H1 (cell line): ENCODE measurements around the gene GNB3. TPM values are rescaled to one million over a fixed set of nuclear protein-coding genes. Genes with fewer than 3 reads are reported as not detected.

Experiments used
- CTCF ChIA-PET: fragments of 300-600 bp; sonication (Branson Sonifier 250); formaldehyde crosslinking; loops from one replicate; lab custom pipeline; 2021; ENCODE audit not compliant: partially characterized antibody; lab: Charles Lee
- POLR2A ChIA-PET: fragments of 300-600 bp; sonication (Branson Sonifier 250); formaldehyde crosslinking; loops from one replicate; lab custom pipeline; 2021; ENCODE audit warnings: inconsistent platforms; ENCODE audit not compliant: partially characterized antibody; lab: Charles Lee
- DNase-seq, 2 experiments: peaks; one replicate each; pipeline versions ENCODE4 v3.0.0 to v3.0.0-alpha.2; 2010 to 2022; ENCODE audit warnings: low spot score in 2 of 2, low read depth in 1 of 2, mixed read lengths in 1 of 2
- FAIRE-seq: peaks from 2 replicates; lab custom pipeline; 2011; peaks lifted over from hg19 to GRCh38; lab: Jason Lieb, UNC
- H2AFZ ChIP-seq: 2 replicates; pipeline ENCODE4 v1.8.1; 2012; ENCODE audit warnings: low read length, inconsistent platforms
- H2AK5ac ChIP-seq: 2 replicates; pipeline ENCODE4 v1.6.1; 2013; ENCODE audit warnings: low read depth, low read length
- H2BK120ac ChIP-seq: replicated peaks from 2 replicates; pipeline ENCODE3; 2013; ENCODE audit warnings: low read depth, low read length, inconsistent platforms
- H2BK12ac ChIP-seq: 2 replicates; pipeline ENCODE4 v1.6.1; 2013; ENCODE audit warnings: low read depth, low read length
- H2BK15ac ChIP-seq: 2 replicates; pipeline ENCODE4 v1.6.1; 2013; ENCODE audit warnings: low read length
- H2BK20ac ChIP-seq: 2 replicates; pipeline ENCODE4 v1.6.1; 2013; ENCODE audit warnings: low read length
- H2BK5ac ChIP-seq: 2 replicates; pipeline ENCODE4 v1.6.1; 2013; ENCODE audit warnings: low read depth, low read length
- H3K14ac ChIP-seq: 2 replicates; pipeline ENCODE4 v1.6.1; 2013; ENCODE audit warnings: inconsistent platforms; ENCODE audit not compliant: insufficient read length
- H3K18ac ChIP-seq: 2 replicates; pipeline ENCODE4 v1.6.1; 2013; ENCODE audit warnings: low read length; ENCODE audit errors: extremely low read depth
- H3K23ac ChIP-seq: 2 replicates; pipeline ENCODE4 v1.6.1; 2013; ENCODE audit warnings: inconsistent platforms; ENCODE audit not compliant: insufficient read length
- H3K23me2 ChIP-seq: 2 replicates; pipeline ENCODE4 v1.6.1; 2013; ENCODE audit warnings: low read depth, low read length
- H3K27ac ChIP-seq: 2 replicates; pipeline ENCODE4 v1.6.1; 2011; ENCODE audit warnings: low read depth, low read length, inconsistent platforms
- H3K27me3 ChIP-seq, 4 experiments: replicated peaks in 1 of 4; 1 replicate in 1 of 4; 2 replicates in 3 of 4; pipeline versions ENCODE4 v1.6.1 to v1.8.1; 2011 to 2013; ENCODE audit warnings: low read length in 3 of 4, mild to moderate bottlenecking in 3 of 4, inconsistent platforms in 2 of 4, mixed read lengths in 2 of 4, moderate library complexity in 1 of 4; ENCODE audit not compliant: control insufficient read depth in 3 of 4, insufficient read depth in 3 of 4; ENCODE audit errors: extremely low read depth in 1 of 4
- H3K36me3 ChIP-seq, 4 experiments: 2 replicates each; pipeline versions ENCODE4 v1.6.1 to v1.8.1; 2011 to 2013; ENCODE audit warnings: mild to moderate bottlenecking in 4 of 4, low read length in 3 of 4, moderate library complexity in 2 of 4, control low read depth in 1 of 4, inconsistent platforms in 1 of 4; ENCODE audit not compliant: insufficient read depth in 4 of 4, control insufficient read depth in 2 of 4
- H3K4ac ChIP-seq: replicated peaks from 2 replicates; pipeline ENCODE3; 2013; ENCODE audit warnings: low read length, low read depth, mixed read lengths, inconsistent platforms; ENCODE audit not compliant: insufficient read length
- H3K4me1 ChIP-seq, 4 experiments: replicated peaks in 1 of 4; 1 replicate in 1 of 4; 2 replicates in 3 of 4; pipeline versions ENCODE4 v1.6.1 to v1.8.1; 2011 to 2013; ENCODE audit warnings: low read length in 3 of 4, inconsistent platforms in 2 of 4, mixed read lengths in 1 of 4; ENCODE audit not compliant: insufficient read depth in 4 of 4, control insufficient read depth in 3 of 4
- H3K4me2 ChIP-seq, 2 experiments: 2 replicates each; pipeline versions ENCODE4 v1.6.1 to v1.8.1; 2011 to 2013; ENCODE audit warnings: low read depth in 2 of 2, low read length in 2 of 2, control low read depth in 1 of 2, inconsistent platforms in 1 of 2, mild to moderate bottlenecking in 1 of 2; ENCODE audit not compliant: insufficient read depth in 1 of 2
- H3K4me3 ChIP-seq, 4 experiments: fragments of 200-600, 300-600 bp in 1 of 4; sonication (generic), shearing (Covaris generic), sonication (Bioruptor Twin) in 1 of 4; 2 replicates each; pipeline versions ENCODE4 v1.5.1 to v1.8.1; 2011 to 2016; ENCODE audit warnings: low read length in 4 of 4, low read depth in 3 of 4, control low read depth in 2 of 4, inconsistent platforms in 2 of 4, mild to moderate bottlenecking in 2 of 4, mixed read lengths in 1 of 4, moderate library complexity in 1 of 4; ENCODE audit not compliant: insufficient read depth in 2 of 4; ENCODE audit errors: extremely low read depth in 1 of 4
- H3K56ac ChIP-seq: replicated peaks from 2 replicates; pipeline ENCODE3; 2013; ENCODE audit warnings: low read depth, mild to moderate bottlenecking, mixed read lengths, low read length, inconsistent platforms; ENCODE audit not compliant: insufficient read length
- H3K79me1 ChIP-seq: 2 replicates; pipeline ENCODE4 v1.6.1; 2013; ENCODE audit warnings: low read depth, low read length, control low read depth
- H3K79me2 ChIP-seq, 2 experiments: 2 replicates each; pipeline versions ENCODE4 v1.6.1 to v1.8.1; 2012 to 2013; ENCODE audit warnings: low read length in 2 of 2, mild to moderate bottlenecking in 2 of 2, inconsistent platforms in 1 of 2; ENCODE audit not compliant: insufficient read depth in 2 of 2, control insufficient read depth in 1 of 2
- H3K9ac ChIP-seq, 4 experiments: replicated peaks in 1 of 4; 1 replicate in 1 of 4; 2 replicates in 3 of 4; pipeline versions ENCODE4 v1.6.1 to v1.8.1; 2011 to 2013; ENCODE audit warnings: low read depth in 3 of 4, low read length in 3 of 4, control low read depth in 2 of 4, mild to moderate bottlenecking in 2 of 4, moderate library complexity in 2 of 4, inconsistent platforms in 1 of 4; ENCODE audit errors: extremely low read depth in 1 of 4
- H3K9me3 ChIP-seq, 2 experiments: 2 replicates each; pipeline versions ENCODE4 v1.6.1 to v1.8.1; 2012 to 2013; ENCODE audit warnings: mild to moderate bottlenecking in 2 of 2, moderate library complexity in 2 of 2, control low read depth in 1 of 2, inconsistent platforms in 1 of 2, low read depth in 1 of 2, low read length in 1 of 2, mixed read lengths in 1 of 2; ENCODE audit not compliant: insufficient read depth in 2 of 2
- H4K20me1 ChIP-seq, 2 experiments: replicated peaks in 1 of 2; 2 replicates each; pipeline versions ENCODE3 to v1.8.1; 2011 to 2013; ENCODE audit warnings: inconsistent platforms in 2 of 2, low read length in 2 of 2, mild to moderate bottlenecking in 1 of 2; ENCODE audit not compliant: insufficient read depth in 2 of 2, control insufficient read depth in 1 of 2
- H4K5ac ChIP-seq: 2 replicates; pipeline ENCODE4 v1.6.1; 2013; ENCODE audit warnings: low read length, low read depth, mixed read lengths, inconsistent platforms; ENCODE audit not compliant: insufficient read length
- H4K8ac ChIP-seq: 2 replicates; pipeline ENCODE4 v1.8.0; 2013; ENCODE audit warnings: mild to moderate bottlenecking, moderate library complexity, low read length, inconsistent platforms; ENCODE audit not compliant: insufficient read depth; ENCODE audit errors: extremely low read depth
- H4K91ac ChIP-seq: replicated peaks from 2 replicates; pipeline ENCODE3; 2013; ENCODE audit warnings: low read length, mixed read lengths, inconsistent platforms; ENCODE audit not compliant: insufficient read length
- BRCA1 ChIP-seq: IDR thresholded peaks from 2 replicates; pipeline ENCODE4 v1.6.1; 2012; ENCODE audit warnings: low read depth, low read length, improper control_type of control experiment
- JUND ChIP-seq: IDR thresholded peaks from 2 replicates; pipeline ENCODE4 v1.6.1; 2011; ENCODE audit warnings: mild to moderate bottlenecking, improper control_type of control experiment, low read length
- RAD21 ChIP-seq, 2 experiments: IDR thresholded peaks in 1 of 2; conservative IDR thresholded peaks in 1 of 2; 2 replicates each; pipeline ENCODE4 v1.6.1; 2011; ENCODE audit warnings: low read depth in 2 of 2, low read length in 2 of 2, improper control_type of control experiment in 1 of 2, inconsistent platforms in 1 of 2, mild to moderate bottlenecking in 1 of 2, moderate library complexity in 1 of 2
- RXRA ChIP-seq: IDR thresholded peaks from 2 replicates; pipeline ENCODE4 v1.6.1; 2011; ENCODE audit warnings: low read depth, mild to moderate bottlenecking, low read length, moderate library complexity; ENCODE audit not compliant: insufficient read depth
- SIX5 ChIP-seq: IDR thresholded peaks from 2 replicates; pipeline ENCODE4 v1.6.1; 2011; ENCODE audit warnings: mild to moderate bottlenecking, low read depth, low read length
- SUZ12 ChIP-seq: fragments of 200-600 bp; sonication (generic); IDR thresholded peaks from 2 replicates; pipeline ENCODE4 v1.6.1; 2012; ENCODE audit warnings: mild to moderate bottlenecking, inconsistent platforms, low read length, moderate library complexity, mixed read lengths
- TAF7 ChIP-seq: optimal IDR thresholded peaks from 2 replicates; pipeline ENCODE3; 2011; ENCODE audit warnings: low read depth, mild to moderate bottlenecking, inconsistent platforms, low read length, moderate library complexity, borderline replicate concordance
- WGBS, 2 experiments: shearing (Covaris generic) in 1 of 2; methylation state at CpG; one replicate each; pipeline versions ENCODE4 v1.1.6 to v1.1.7; 2013 to 2015; ENCODE audit warnings: low lambda C conversion rate in 2 of 2, mixed read lengths in 2 of 2, inconsistent platforms in 1 of 2, low coverage in 1 of 2, missing lambda C conversion rate in 1 of 2; ENCODE audit not compliant: insufficient replicate concordance in 2 of 2, insufficient coverage in 1 of 2, insufficient read length in 1 of 2; ENCODE audit errors: extremely low coverage in 1 of 2, missing lambda C conversion rate in 1 of 2; 5-methylcytosine and 5-hydroxymethylcytosine counted together
- polyA plus RNA-seq, 7 experiments: library from polyadenylated mRNA; depleted of rRNA in 3 of 7; stranded (reverse) in 5 of 7; unstranded in 2 of 7; fragments of >200 nt in 5 of 7; fragments of 200-250 nt in 2 of 7; gene quantifications; 1 replicate in 5 of 7; 2 replicates in 1 of 7; 4 replicates in 1 of 7; pipeline versions ENCODE4 v1.2.1 to v1.2.3, GENCODE V29; 2011 to 2013; ENCODE audit warnings: missing spikeins in 2 of 7, mixed read lengths in 2 of 7
- total RNA-seq: library from RNA; stranded (reverse); fragmentation: NEBNext Ultra II Directional; extraction: Animal tissue kit (Norgen Biotek cat#: 25700); gene quantifications from 2 replicates; pipeline ENCODE4 v1.2.1, GENCODE V29; 2021
- TF ChIP-seq, protein P1 (sequence below): IDR thresholded peaks from 2 replicates; pipeline ENCODE4 v1.6.1; 2012; ENCODE audit warnings: low read length, inconsistent platforms

GNB3 gene
- total and polyA plus RNA-seq, 2 of the 8 experiments (the other 6 are each of a cell fraction or from before 2014, with no cell fraction given), result 9.9 TPM

- Histone ChIP-seq H2BK12ac (peak within 1 kb of the TSS; percentile 78; the same call in 1 of the 2 replicates), H3K4me1 (peaks cover 7 to 48% (median 25%) of the 10 kb centered on the region in 4 experiments), H4K8ac (peak within 1 kb of the TSS; percentile 71; the same call in 1 of the 2 replicates), H3K23ac (no peak within 1 kb of the TSS), H3K9ac (peak within 1 kb of the TSS; percentile 60 to 85 (median 82)), H2AFZ (no peak within 1 kb of the TSS), H4K91ac (peak within 1 kb of the TSS; percentile 87), H2BK5ac (peak within 1 kb of the TSS; percentile 73; the same call in 1 of the 2 replicates), H3K4ac (peak within 1 kb of the TSS; percentile 93), H3K4me3 (peak within 1 kb of the TSS; percentile 84 to 98 (median 86)), H3K14ac (no peak within 1 kb of the TSS), H2BK15ac (peak within 1 kb of the TSS; percentile 88; the same call in 1 of the 2 replicates), H3K36me3 (peaks cover 8 to 52% (median 27%) of the 10 kb centered on the region in 4 experiments), H3K23me2 (peaks cover 18% of the 10 kb centered on the region), H3K56ac (peak within 1 kb of the TSS; percentile 78), H4K20me1 (peaks cover 25 to 30% of the 10 kb centered on the region in 2 experiments), H3K18ac (peak within 1 kb of the TSS; percentile 94), H4K5ac (peak within 1 kb of the TSS; percentile 53), H2AK5ac (no peak within 1 kb of the TSS), H3K4me2 (peak within 1 kb of the TSS; percentile 93 to 94), H3K79me1 (0 out of 2 replicates have a peak, but pooled peaks cover 4% of the 10 kb centered on the region), H3K79me2 (peaks cover 0 to 22% of the 10 kb centered on the region in 2 experiments; a peak in 2 of 4 replicates), H3K27me3 (no peaks in the 10 kb centered on the region), H2BK120ac (peak within 1 kb of the TSS; percentile 61), H2BK20ac (no peak within 1 kb of the TSS), H3K9me3 (no peaks in the 10 kb centered on the region), H3K27ac (peak within 1 kb of the TSS; percentile 71)
- FAIRE-seq (no peak), DNase-seq (peak in 1 of 2 experiments; percentile 67)
- ChIA-PET POLR2A (interaction anchor here (0.5 to 18.9 kb wide), 37 partner anchors 8 to 333 kb away, joined by 3 to 588 read pairs (median 6); partner anchors contain the start of genes ATN1, C12orf57, CDCA3 and COPS7A), CTCF (interaction anchor here (0.8 to 10.4 kb wide), 17 partner anchors 10 to 113 kb away, joined by 3 to 216 read pairs (median 15); partner anchors contain the start of genes C12orf57 and RNU7-1)
- 1% methylated on average over 60 of the region's 86 CpGs; no CpG with 5 or more reads in 1 of the 2 experiments for WGBS, 2 experiments
- peak; percentile 96 for TF ChIP-seq TAF7
- TF ChIP-seq RAD21 (IDR thresholded peaks at IDR 0.05 in 1 of 2, conservative IDR thresholded peaks at IDR 0.05 in 1 of 2; ENCODE audit: low read depth in 2 of 2, low read length in 2 of 2), result no peak
- TF ChIP-seq, protein P1, sequence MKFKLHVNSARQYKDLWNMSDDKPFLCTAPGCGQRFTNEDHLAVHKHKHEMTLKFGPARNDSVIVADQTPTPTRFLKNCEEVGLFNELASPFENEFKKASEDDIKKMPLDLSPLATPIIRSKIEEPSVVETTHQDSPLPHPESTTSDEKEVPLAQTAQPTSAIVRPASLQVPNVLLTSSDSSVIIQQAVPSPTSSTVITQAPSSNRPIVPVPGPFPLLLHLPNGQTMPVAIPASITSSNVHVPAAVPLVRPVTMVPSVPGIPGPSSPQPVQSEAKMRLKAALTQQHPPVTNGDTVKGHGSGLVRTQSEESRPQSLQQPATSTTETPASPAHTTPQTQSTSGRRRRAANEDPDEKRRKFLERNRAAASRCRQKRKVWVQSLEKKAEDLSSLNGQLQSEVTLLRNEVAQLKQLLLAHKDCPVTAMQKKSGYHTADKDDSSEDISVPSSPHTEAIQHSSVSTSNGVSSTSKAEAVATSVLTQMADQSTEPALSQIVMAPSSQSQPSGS, result no peak
- no peak for TF ChIP-seq RXRA
- TF ChIP-seq SUZ12, result no peak
- no peak for TF ChIP-seq SIX5
- TF ChIP-seq JUND, result no peak
- no peak for TF ChIP-seq BRCA1
Measured at GRCh38 chr12:6867413-6868210, 26.9 kb downstream of the GNB3 start, which contains the start of gene TPI1. TPI1 (plus strand) TSS chr12:6867531; CDS start chr12:6867567, 36 bp downstream.
